GM12878 (cell line): Measurements from ENCODE around the gene SAMSN1. TPM values are rescaled to one million over a fixed set of nuclear protein-coding genes. Genes with fewer than 3 reads are reported as not detected.

Experiments used
- ATAC-seq: fragments of 200-7000 bp; cut with Tn5 transposase; 3 replicates; pipeline ENCODE4 v1.9.1; 2020; ENCODE audit warnings: mild to moderate bottlenecking, moderate library complexity
- BruUV-seq: library from RNA; stranded (reverse); fragments of 400-500 nt; replicated peaks from 2 replicates; lab custom pipeline; 2021; lab: Mats Ljungman, UMichigan
- CTCF ChIA-PET: fragments of 300-600 bp; sonication (Branson Sonifier 250); formaldehyde crosslinking; extraction: SDS; loops from one replicate; lab custom pipeline; 2021; ENCODE audit warnings: inconsistent platforms; lab: Yijun Ruan, JAX
- POLR2A ChIA-PET: fragments of 350-600 bp; formaldehyde crosslinking; extraction: SDS; loops from one replicate; lab custom pipeline; 2021; ENCODE audit warnings: inconsistent platforms; lab: Charles Lee
- RAD21 ChIA-PET: fragments of 300-600 bp; sonication (Branson Sonifier 250); formaldehyde crosslinking; loops from one replicate; lab custom pipeline; 2023; ENCODE audit warnings: antibody characterized with exemption; ENCODE audit not compliant: unreplicated experiment; lab: Charles Lee
- SMC1A ChIA-PET: fragments of 300-600 bp; sonication (Branson Sonifier 250); formaldehyde crosslinking; loops from one replicate; lab custom pipeline; 2023; ENCODE audit not compliant: unreplicated experiment, uncharacterized antibody; lab: Charles Lee
- DNase-seq: peaks from one replicate; pipeline ENCODE4 v3.0.0-alpha.2; 2011; ENCODE audit warnings: low read depth, low spot score
- FAIRE-seq: peaks from 3 replicates; lab custom pipeline; 2011; peaks lifted over from hg19 to GRCh38; lab: Jason Lieb, UNC
- H2AFZ ChIP-seq: 2 replicates; pipeline ENCODE4 v1.6.0; 2011; ENCODE audit warnings: low read depth, low read length, control low read depth; ENCODE audit not compliant: control insufficient read depth
- H3K27ac ChIP-seq: 2 replicates; pipeline ENCODE4 v1.5.1; 2011; ENCODE audit warnings: control low read depth; ENCODE audit not compliant: control insufficient read depth, insufficient read depth
- H3K27me3 ChIP-seq, 2 experiments: replicated peaks in 1 of 2; 2 replicates each; pipeline versions ENCODE4 v1.6.0 to v1.6.1; 2011; ENCODE audit warnings: low read length in 1 of 2; ENCODE audit not compliant: control insufficient read depth in 2 of 2, insufficient read depth in 2 of 2
- H3K36me3 ChIP-seq, 2 experiments: 2 replicates each; pipeline ENCODE4 v1.5.1; 2011; ENCODE audit warnings: low read length in 1 of 2; ENCODE audit not compliant: control insufficient read depth in 2 of 2, insufficient read depth in 2 of 2
- H3K4me1 ChIP-seq: 2 replicates; pipeline ENCODE4 v1.6.1; 2011; ENCODE audit warnings: mild to moderate bottlenecking, low read length, moderate library complexity, mixed read lengths; ENCODE audit not compliant: control insufficient read depth, insufficient read depth
- H3K4me2 ChIP-seq: 2 replicates; pipeline ENCODE4 v1.6.0; 2011; ENCODE audit warnings: control low read depth; ENCODE audit not compliant: control insufficient read depth, insufficient read depth
- H3K4me3 ChIP-seq: fragments of 200-600 bp; sonication (generic); 2 replicates; pipeline ENCODE4 v1.5.1; 2016
- H3K79me2 ChIP-seq: 2 replicates; pipeline ENCODE4 v1.6.0; 2011; ENCODE audit warnings: low read length; ENCODE audit not compliant: control insufficient read depth, insufficient read depth
- H3K9ac ChIP-seq: 2 replicates; pipeline ENCODE4 v1.8.0; 2011; ENCODE audit warnings: low read length, control low read depth, mixed read lengths; ENCODE audit not compliant: control insufficient read depth, insufficient read depth
- H3K9me3 ChIP-seq: replicated peaks from 3 replicates; pipeline ENCODE4 v1.5.1; 2011; ENCODE audit warnings: mild to moderate bottlenecking, low read length; ENCODE audit not compliant: control insufficient read depth, insufficient read depth
- H4K20me1 ChIP-seq: 2 replicates; pipeline ENCODE4 v1.6.0; 2011; ENCODE audit not compliant: control insufficient read depth, insufficient read depth
- BCL3 ChIP-seq: IDR thresholded peaks from 2 replicates; pipeline ENCODE4 v1.6.1; 2011; ENCODE audit warnings: borderline replicate concordance, low read depth, mild to moderate bottlenecking, moderate library complexity, low read length; ENCODE audit not compliant: insufficient read depth, poor library complexity, severe bottlenecking
- IKZF1 ChIP-seq: fragments of 450-650 bp; conservative IDR thresholded peaks from 2 replicates; pipeline ENCODE4 v1.6.1; 2017; ENCODE audit warnings: antibody characterized with exemption, mild to moderate bottlenecking
- JUNB ChIP-seq: IDR thresholded peaks from 2 replicates; pipeline ENCODE4 v1.6.1; 2016; ENCODE audit warnings: antibody characterized with exemption, mild to moderate bottlenecking
- NFIC ChIP-seq: IDR thresholded peaks from 2 replicates; pipeline ENCODE4 v1.6.1; 2012; ENCODE audit warnings: low read depth, mild to moderate bottlenecking, inconsistent platforms, low read length, moderate library complexity
- WGBS: methylation state at CpG from one replicate; pipeline ENCODE4 v1.1.6; 2016; ENCODE audit warnings: low lambda C conversion rate; ENCODE audit not compliant: insufficient replicate concordance, insufficient coverage; ENCODE audit errors: missing lambda C conversion rate; 5-methylcytosine and 5-hydroxymethylcytosine counted together
- in situ Hi-C: fragments of 300-500 bp; cut with MboI; formaldehyde crosslinking; loops from 9 replicates; pipeline ENCODE4 v1.14.3; 2018; ENCODE audit warnings: mixed read lengths
- intact Hi-C: fragments of 100-400 bp; cut with micrococcal nuclease; formaldehyde crosslinking; loops from one replicate; pipeline ENCODE4 v1.14.2; 2022; ENCODE audit not compliant: unreplicated experiment
- polyA plus RNA-seq, 11 experiments: library from polyadenylated mRNA; depleted of rRNA in 4 of 11; unstranded in 6 of 11; stranded (reverse) in 5 of 11; fragments of >200 nt; fragmentation: Nextera tagmentation in 4 of 11; fragmentation: Illumina TruSeq in 1 of 11; extraction: Ambion mirVana in 4 of 11; extraction: Trizol in 1 of 11; gene quantifications; 1 replicate in 1 of 11; 2 replicates in 10 of 11; pipeline versions ENCODE4 v1.2.1 to v1.2.3, GENCODE V29; 2011 to 2016; ENCODE audit warnings: inconsistent platforms in 2 of 11, missing spikeins in 2 of 11, low read depth in 1 of 11
- total RNA-seq, 4 experiments: library from RNA; depleted of rRNA in 3 of 4; stranded (reverse); fragments of >200 nt in 3 of 4; fragmentation: Illumina TruSeq in 1 of 4; extraction: Trizol in 1 of 4; gene quantifications; 2 replicates each; pipeline versions ENCODE4 v1.2.1 to v1.2.3, GENCODE V29; 2013 to 2021

Gene SAMSN1
- total and polyA plus RNA-seq, 10 of the 15 experiments (the other 5 are each of a cell fraction or from before 2014, with no cell fraction given), result 23.2 to 102 (median 44.9) TPM

GRCh38 chr21:14531757-14532316, 14.3 kb downstream of the SAMSN1 start:
- Histone ChIP-seq H2AFZ (no peak overlapping the region), H3K9me3 (peaks cover 9% of the 10 kb centered on the region), H4K20me1 (no peaks in the 10 kb centered on the region), H3K9ac (0 out of 2 replicates have a peak overlapping the region, but pooled peaks have one; percentile 30), H3K4me3 (no peak overlapping the region), H3K36me3 (no peaks in the 10 kb centered on the region), H3K27ac (peak overlapping the region; percentile 13; the same call in 1 of the 2 replicates), H3K4me2 (no peak overlapping the region), H3K79me2 (peaks cover 91% of the 10 kb centered on the region), H3K4me1 (peaks cover 21% of the 10 kb centered on the region), H3K27me3 (no peaks in the 10 kb centered on the region)
- ATAC-seq, result no peak
- CTCF ChIA-PET, result interaction anchor here (1.1 to 1.6 kb wide), 2 partner anchors 77 to 155 kb away, joined by 3 read pairs; no protein-coding TSS in a partner anchor
- in situ Hi-C loops, result loop anchor here (5.0 kb wide), 2 partner anchors 80 to 155 kb away; no protein-coding TSS in a partner anchor
- intact Hi-C loops, result loop anchor here (5.0 kb wide), 4 partner anchors 60 to 230 kb away; no protein-coding TSS in a partner anchor
- no peak for DNase-seq
- 58% methylated on average over 3 of the region's 3 CpGs for WGBS
- RAD21 ChIA-PET, result interaction anchor here (0.8 to 5.5 kb wide), 8 partner anchors 10 to 205 kb away, joined by 3 to 60 read pairs (median 6); no protein-coding TSS in a partner anchor
- no peak for FAIRE-seq
- BruUV-seq, result no TSS peak
- peak; percentile 27 for TF ChIP-seq BCL3
- peak; percentile 35; the same call in 1 of the 2 replicates for TF ChIP-seq JUNB
- no peak for TF ChIP-seq IKZF1
- TF ChIP-seq NFIC, result peak; percentile 31; the same call in 1 of the 2 replicates
- SMC1A ChIA-PET, result interaction anchor here (0.9 to 11.7 kb wide), 12 partner anchors 9 to 92 kb away, joined by 3 to 100 read pairs (median 4); no protein-coding TSS in a partner anchor
- POLR2A ChIA-PET, result interaction anchor here (0.8 kb wide), 1 partner anchor 156 kb away, joined by 3 read pairs; no protein-coding TSS in a partner anchor
